Lower leg skin (tissue), 3 donors: ENCODE data around the gene PGA3.

Experiments
- POLR2A ChIP-seq, 2 donors: fragments of 450-650 bp; IDR thresholded peaks; one replicate each; pipeline ENCODE4 v1.6.1; 2016 to 2017; ENCODE audit warnings: antibody characterized with exemption in 2 of 2, mild to moderate bottlenecking in 1 of 2, moderate library complexity in 1 of 2
- TF ChIP-seq, protein P1 (sequence below), 3 donors: fragments of 450-650 bp; IDR thresholded peaks; one replicate each; pipeline ENCODE4 v1.5.1; 2016; ENCODE audit warnings: antibody characterized with exemption in 3 of 3, mild to moderate bottlenecking in 3 of 3, moderate library complexity in 2 of 3

DNA sequence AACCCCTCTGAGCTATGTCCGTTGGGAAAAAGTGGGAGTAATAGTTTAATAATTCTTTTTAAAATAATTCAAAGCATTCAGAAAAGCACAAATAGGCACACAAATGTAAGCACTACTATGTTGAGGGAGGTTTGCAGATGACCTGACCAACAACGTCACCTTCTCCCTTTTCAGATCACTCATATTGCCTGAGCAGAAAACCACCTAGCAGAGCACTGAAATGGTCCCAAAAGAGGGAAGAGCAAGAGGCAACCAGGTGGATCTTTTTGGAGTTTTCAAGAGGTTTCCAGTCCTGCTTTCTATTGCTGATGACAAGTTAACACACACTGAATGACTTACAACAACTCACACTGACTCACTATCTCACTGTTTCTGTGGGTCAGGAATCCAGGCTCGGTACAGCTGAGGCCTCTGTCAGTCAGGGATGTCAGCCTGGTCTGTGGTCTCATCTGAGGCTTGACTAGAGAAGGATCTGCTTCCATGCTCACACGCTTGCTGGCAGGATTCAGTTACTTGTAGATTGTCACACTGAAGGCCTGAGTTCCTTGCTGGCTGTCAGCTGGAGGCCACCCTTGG, 4.3 kb upstream of the PGA3 start:
- TF ChIP-seq, protein P1, sequence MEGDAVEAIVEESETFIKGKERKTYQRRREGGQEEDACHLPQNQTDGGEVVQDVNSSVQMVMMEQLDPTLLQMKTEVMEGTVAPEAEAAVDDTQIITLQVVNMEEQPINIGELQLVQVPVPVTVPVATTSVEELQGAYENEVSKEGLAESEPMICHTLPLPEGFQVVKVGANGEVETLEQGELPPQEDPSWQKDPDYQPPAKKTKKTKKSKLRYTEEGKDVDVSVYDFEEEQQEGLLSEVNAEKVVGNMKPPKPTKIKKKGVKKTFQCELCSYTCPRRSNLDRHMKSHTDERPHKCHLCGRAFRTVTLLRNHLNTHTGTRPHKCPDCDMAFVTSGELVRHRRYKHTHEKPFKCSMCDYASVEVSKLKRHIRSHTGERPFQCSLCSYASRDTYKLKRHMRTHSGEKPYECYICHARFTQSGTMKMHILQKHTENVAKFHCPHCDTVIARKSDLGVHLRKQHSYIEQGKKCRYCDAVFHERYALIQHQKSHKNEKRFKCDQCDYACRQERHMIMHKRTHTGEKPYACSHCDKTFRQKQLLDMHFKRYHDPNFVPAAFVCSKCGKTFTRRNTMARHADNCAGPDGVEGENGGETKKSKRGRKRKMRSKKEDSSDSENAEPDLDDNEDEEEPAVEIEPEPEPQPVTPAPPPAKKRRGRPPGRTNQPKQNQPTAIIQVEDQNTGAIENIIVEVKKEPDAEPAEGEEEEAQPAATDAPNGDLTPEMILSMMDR (IDR thresholded peaks at IDR 0.05) = no peak
- TF ChIP-seq POLR2A (IDR thresholded peaks at IDR 0.05) = no peak
